Mesendoderm (in vitro differentiated cells): Measurements from ENCODE around the gene MTX2.

Source experiments
- DNase-seq: peaks from one replicate; pipeline ENCODE4 v3.0.0; 2013
- H2AK5ac ChIP-seq: 2 replicates; pipeline ENCODE4 v1.6.1; 2013; ENCODE audit warnings: low read length, inconsistent platforms
- H2BK120ac ChIP-seq: 2 replicates; pipeline ENCODE4 v1.6.1; 2013; ENCODE audit warnings: low read depth, mild to moderate bottlenecking, low read length, moderate library complexity, mixed read lengths
- H2BK15ac ChIP-seq: replicated peaks from 2 replicates; pipeline ENCODE4 v1.6.1; 2013; ENCODE audit warnings: low read depth, mild to moderate bottlenecking, moderate library complexity
- H2BK5ac ChIP-seq: 2 replicates; pipeline ENCODE4 v1.6.1; 2013; ENCODE audit warnings: low read length, inconsistent platforms
- H3K18ac ChIP-seq: 2 replicates; pipeline ENCODE4 v1.6.1; 2013; ENCODE audit warnings: mild to moderate bottlenecking, low read length, mixed read lengths
- H3K23ac ChIP-seq: one replicate; pipeline ENCODE4 v1.6.1; 2013; ENCODE audit warnings: low read length
- H3K27ac ChIP-seq: 2 replicates; pipeline ENCODE4 v1.5.1; 2013; ENCODE audit warnings: low read depth, mild to moderate bottlenecking, inconsistent platforms, low read length, moderate library complexity
- H3K27me3 ChIP-seq: 2 replicates; pipeline ENCODE4 v1.6.1; 2013; ENCODE audit warnings: low read length, control low read depth, mild to moderate bottlenecking, inconsistent platforms; ENCODE audit not compliant: insufficient read depth, poor library complexity
- H3K36me3 ChIP-seq: 2 replicates; pipeline ENCODE4 v1.6.1; 2013; ENCODE audit warnings: low read length, inconsistent platforms; ENCODE audit not compliant: control insufficient read depth, insufficient read depth
- H3K4ac ChIP-seq: one replicate; pipeline ENCODE4 v1.6.1; 2013; ENCODE audit warnings: low read depth, mild to moderate bottlenecking, low read length, moderate library complexity
- H3K4me1 ChIP-seq: 2 replicates; pipeline ENCODE4 v1.6.1; 2013; ENCODE audit warnings: low read depth, low read length, inconsistent platforms; ENCODE audit not compliant: control insufficient read depth
- H3K4me2 ChIP-seq: 2 replicates; pipeline ENCODE4 v1.6.1; 2013; ENCODE audit warnings: low read length
- H3K4me3 ChIP-seq: 2 replicates; pipeline ENCODE4 v1.5.1; 2013; ENCODE audit warnings: mild to moderate bottlenecking, low read length
- H3K56ac ChIP-seq: one replicate; pipeline ENCODE4 v1.6.1; 2013; ENCODE audit warnings: low read length
- H3K79me1 ChIP-seq: 2 replicates; pipeline ENCODE4 v1.6.1; 2013; ENCODE audit warnings: low read length, inconsistent platforms
- H3K79me2 ChIP-seq: 2 replicates; pipeline ENCODE4 v1.6.1; 2013; ENCODE audit warnings: mild to moderate bottlenecking, low read length; ENCODE audit not compliant: control insufficient read depth, insufficient read depth
- H3K9ac ChIP-seq: 2 replicates; pipeline ENCODE4 v1.6.1; 2013; ENCODE audit warnings: low read length, inconsistent platforms
- H4K5ac ChIP-seq: one replicate; pipeline ENCODE4 v1.6.1; 2013; ENCODE audit warnings: low read length
- H4K8ac ChIP-seq: one replicate; pipeline ENCODE4 v1.6.1; 2013; ENCODE audit warnings: low read depth, mild to moderate bottlenecking, control low read depth, low read length, moderate library complexity
- WGBS: extraction: QIAGEN DNeasy Blood & Tissue Kit; methylation state at CpG from one replicate; pipeline ENCODE4 v1.1.7; 2013; ENCODE audit warnings: low lambda C conversion rate, missing lambda C conversion rate; ENCODE audit not compliant: insufficient coverage; ENCODE audit errors: extremely low coverage; 5-methylcytosine and 5-hydroxymethylcytosine counted together

MTX2 gene

GRCh38 chr2:176330612-176331011 is 61.4 kb downstream of the MTX2 start:
- Histone ChIP-seq H2BK15ac (no peak overlapping the region), H3K27ac (no peak overlapping the region), H3K4me1 (no peaks in the 10 kb centered on the region)

GRCh38 chr2:176331646-176332045 is 62.4 kb downstream of the MTX2 start:
- H4K8ac ChIP-seq = no peak overlapping the region
- H3K4me2 ChIP-seq = no peak overlapping the region
- H3K56ac ChIP-seq = no peak overlapping the region
- H3K23ac ChIP-seq = no peak overlapping the region
- no peak overlapping the region for H3K4ac ChIP-seq
- H2BK5ac ChIP-seq = no peak overlapping the region
- no CpG with 5 or more reads among the region's 1 CpG for WGBS
- no peak overlapping the region for H2AK5ac ChIP-seq
- H2BK120ac ChIP-seq = no peak overlapping the region
- no peaks in the 10 kb centered on the region for H3K79me1 ChIP-seq
- no peaks in the 10 kb centered on the region for H3K36me3 ChIP-seq
- H2BK15ac ChIP-seq = no peak overlapping the region
- no peak overlapping the region for H3K9ac ChIP-seq
- no peak overlapping the region for H3K27ac ChIP-seq
- H3K4me3 ChIP-seq = no peak overlapping the region
- no peak overlapping the region for H4K5ac ChIP-seq
- H3K18ac ChIP-seq = no peak overlapping the region
- no peak for DNase-seq
- no peaks in the 10 kb centered on the region for H3K27me3 ChIP-seq
- no peaks in the 10 kb centered on the region for H3K79me2 ChIP-seq
- no peaks in the 10 kb centered on the region for H3K4me1 ChIP-seq

More at GRCh38 chr2:176330612-176331011, 61.4 kb downstream of the MTX2 start:
- Histone ChIP-seq H3K36me3 (no peaks in the 10 kb centered on the region), H3K4me2 (no peak overlapping the region), H3K79me2 (no peaks in the 10 kb centered on the region), H3K4me3 (no peak overlapping the region), H3K79me1 (no peaks in the 10 kb centered on the region), H4K8ac (no peak overlapping the region), H3K4ac (no peak overlapping the region), H3K56ac (no peak overlapping the region), H3K23ac (no peak overlapping the region), H3K18ac (no peak overlapping the region), H2AK5ac (no peak overlapping the region), H2BK120ac (no peak overlapping the region), H3K27me3 (no peaks in the 10 kb centered on the region), H3K9ac (no peak overlapping the region), H4K5ac (no peak overlapping the region), H2BK5ac (no peak overlapping the region)
- whole genome bisulfite sequencing = no CpG with 5 or more reads among the region's 1 CpG
- no peak for DNase-seq

- Histone ChIP-seq H3K9ac (no peak overlapping the region), H3K18ac (no peak overlapping the region), H3K56ac (no peak overlapping the region), H4K5ac (no peak overlapping the region), H3K23ac (no peak overlapping the region), H2AK5ac (no peak overlapping the region), H3K4ac (no peak overlapping the region), H3K36me3 (peaks cover 2% of the 10 kb centered on the region), H4K8ac (no peak overlapping the region), H3K79me1 (no peaks in the 10 kb centered on the region), H2BK15ac (no peak overlapping the region), H3K27me3 (no peaks in the 10 kb centered on the region), H2BK120ac (no peak overlapping the region), H3K4me1 (no peaks in the 10 kb centered on the region), H2BK5ac (no peak overlapping the region), H3K4me2 (no peak overlapping the region), H3K79me2 (no peaks in the 10 kb centered on the region), H3K27ac (no peak overlapping the region), H3K4me3 (no peak overlapping the region)
- DNase-seq = no peak
- WGBS = no CpG with 5 or more reads among the region's 1 CpG
Measured at GRCh38 chr2:176334729-176335128, 65.5 kb downstream of the MTX2 start.

GRCh38 chr2:176338395-176338794 is 69.2 kb downstream of the MTX2 start:
- H3K27ac ChIP-seq = no peak overlapping the region
- no peaks in the 10 kb centered on the region for H3K79me1 ChIP-seq
- no peak overlapping the region for H2BK15ac ChIP-seq
- no peaks in the 10 kb centered on the region for H3K4me1 ChIP-seq
- H3K9ac ChIP-seq = no peak overlapping the region
- no CpG with 5 or more reads among the region's 3 CpGs for WGBS
- no peak overlapping the region for H3K18ac ChIP-seq
- H3K23ac ChIP-seq = no peak overlapping the region
- no peak overlapping the region for H4K5ac ChIP-seq
- no peak overlapping the region for H3K56ac ChIP-seq
- H3K79me2 ChIP-seq = no peaks in the 10 kb centered on the region
- DNase-seq = no peak
- H3K27me3 ChIP-seq = no peaks in the 10 kb centered on the region
- H3K4ac ChIP-seq = no peak overlapping the region
- no peak overlapping the region for H2BK120ac ChIP-seq
- H3K4me3 ChIP-seq = no peak overlapping the region
- H3K36me3 ChIP-seq = peaks cover 2% of the 10 kb centered on the region
- H2AK5ac ChIP-seq = no peak overlapping the region
- H4K8ac ChIP-seq = no peak overlapping the region
- no peak overlapping the region for H3K4me2 ChIP-seq
- H2BK5ac ChIP-seq = no peak overlapping the region

- no CpG with 5 or more reads among the region's 1 CpG for WGBS
- Histone ChIP-seq H3K56ac (no peak overlapping the region), H3K27ac (no peak overlapping the region), H3K4me1 (no peaks in the 10 kb centered on the region), H2AK5ac (no peak overlapping the region), H3K79me2 (no peaks in the 10 kb centered on the region), H3K9ac (no peak overlapping the region), H3K4me3 (no peak overlapping the region), H3K79me1 (no peaks in the 10 kb centered on the region), H2BK15ac (no peak overlapping the region), H3K27me3 (no peaks in the 10 kb centered on the region), H2BK5ac (no peak overlapping the region), H4K5ac (no peak overlapping the region), H3K36me3 (peaks cover 2% of the 10 kb centered on the region), H4K8ac (no peak overlapping the region), H3K4me2 (no peak overlapping the region), H3K23ac (no peak overlapping the region), H3K4ac (no peak overlapping the region), H2BK120ac (no peak overlapping the region), H3K18ac (no peak overlapping the region)
- no peak for DNase-seq
Measured at GRCh38 chr2:176339208-176339607, 70.0 kb downstream of the MTX2 start.

GRCh38 chr2:176356251-176356650 is 87.0 kb downstream of the MTX2 start:
- H3K27me3 ChIP-seq = no peaks in the 10 kb centered on the region
- H2BK5ac ChIP-seq = no peak overlapping the region
- no peak overlapping the region for H3K9ac ChIP-seq
- H4K8ac ChIP-seq = no peak overlapping the region
- no peak overlapping the region for H2BK15ac ChIP-seq
- no peaks in the 10 kb centered on the region for H3K79me1 ChIP-seq
- no peaks in the 10 kb centered on the region for H3K4me1 ChIP-seq
- H3K56ac ChIP-seq = no peak overlapping the region
- no peak overlapping the region for H2BK120ac ChIP-seq
- DNase-seq = no peak
- WGBS = no CpG with 5 or more reads among the region's 4 CpGs
- no peak overlapping the region for H3K4me3 ChIP-seq
- H4K5ac ChIP-seq = no peak overlapping the region
- H3K36me3 ChIP-seq = no peaks in the 10 kb centered on the region
- no peaks in the 10 kb centered on the region for H3K79me2 ChIP-seq
- H3K4me2 ChIP-seq = no peak overlapping the region
- H2AK5ac ChIP-seq = no peak overlapping the region
- no peak overlapping the region for H3K23ac ChIP-seq
- H3K27ac ChIP-seq = no peak overlapping the region
- no peak overlapping the region for H3K18ac ChIP-seq
- H3K4ac ChIP-seq = no peak overlapping the region
